Stimulated activated CD4-positive, alpha-beta T cell treated with anti-CD3 and anti-CD28 coated beads, Interleukin-15, amount 100 ng/mL, for 24 hours (primary cell): ENCODE measurements around the gene ERICH6.

ENCODE experiments used
- DNase-seq: peaks from one replicate; pipeline ENCODE4 v3.0.0-alpha.2; 2020

Gene ERICH6

GRCh38 chr3:150612494-150612893 lies 91.2 kb downstream of the ERICH6 start:
- DNase-seq: no peak

DNA sequence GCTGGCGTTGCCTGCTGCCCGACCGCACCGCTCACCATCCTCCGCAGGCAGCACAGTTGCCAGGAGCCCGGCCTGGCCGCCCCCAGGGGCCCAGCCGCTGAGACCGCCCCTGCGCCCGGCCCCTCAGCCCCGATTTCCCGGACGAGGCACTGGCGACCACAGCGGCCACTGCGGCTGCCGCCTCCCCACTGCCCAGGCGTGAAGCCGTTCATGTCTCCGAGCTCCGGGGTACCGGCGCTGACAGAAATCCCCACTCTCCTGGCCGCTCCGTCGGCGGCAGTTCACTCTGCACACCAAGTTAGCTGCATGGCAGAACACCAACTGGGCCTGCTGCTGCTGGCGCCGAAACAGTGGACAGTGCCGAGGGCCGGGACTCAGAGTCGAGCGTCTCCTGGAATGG lies 92.1 kb downstream of the ERICH6 start:
- no peak for DNase-seq

DNA sequence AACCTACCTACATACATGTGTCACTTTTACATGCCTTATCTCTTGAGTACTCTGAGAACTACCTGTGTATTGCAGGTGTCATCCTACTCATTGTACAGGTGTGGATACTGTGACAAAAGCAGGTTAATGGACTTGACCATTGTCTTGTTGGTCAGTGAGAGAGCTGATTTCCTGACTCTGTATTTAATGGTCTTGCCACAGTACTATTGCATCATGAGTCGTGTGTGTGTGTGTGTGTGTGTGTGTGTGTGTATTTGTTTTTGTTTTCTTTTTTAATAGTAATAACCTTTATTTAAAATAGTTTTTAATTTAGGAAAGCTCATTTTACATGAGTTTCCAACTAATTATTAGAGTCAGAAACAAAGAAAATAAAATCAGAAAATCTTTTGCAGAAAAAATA lies 92.9 kb downstream of the ERICH6 start:
- DNase-seq: no peak

GRCh38 chr3:150609988-150610387 lies 93.7 kb downstream of the ERICH6 start:
- DNase-seq: no peak
